ENCODE measurements around the gene SMCO1. TPM values are rescaled to one million over a fixed set of nuclear protein-coding genes. Genes with fewer than 3 reads are reported as not detected.
"Not testable (repeated sequence)": the region's sequence is repeated elsewhere in the genome, so short reads cannot be mapped to it uniquely, and the experiment has no call there.

SMCO1 gene
- total and polyA plus RNA-seq, 2 donors = 0.02 TPM; not detected in 1

- H3K27me3 ChIP-seq (ENCODE audit: control insufficient read depth in 2 of 2, insufficient read depth in 1 of 2, low read length in 1 of 2); H3K36me3 ChIP-seq (ENCODE audit: control insufficient read depth in 2 of 2, insufficient read depth in 2 of 2, low read length in 1 of 2); H3K4me1 ChIP-seq (ENCODE audit: control insufficient read depth in 2 of 2, insufficient read depth in 2 of 2, low read length in 2 of 2); H3K9me3 ChIP-seq (ENCODE audit: control insufficient read depth in 2 of 2, insufficient read depth in 1 of 2, low read length in 1 of 2); DNase-seq (ENCODE audit: low read depth in 6 of 9, low spot score in 9 of 9); H3K27ac ChIP-seq (ENCODE audit: low read depth in 1 of 2, low read length in 1 of 2); H3K4me3 ChIP-seq (ENCODE audit: low read length in 2 of 2): not testable (repeated sequence)
- WGBS = 89% methylated on average over 3 of the region's 3 CpGs
Measured at GRCh38 chr3:196550172-196550571, 35.0 kb upstream of the SMCO1 start.

- not testable (repeated sequence) for H3K4me3 ChIP-seq (ENCODE audit: low read length in 2 of 2); H3K4me1 ChIP-seq (ENCODE audit: control insufficient read depth in 2 of 2, insufficient read depth in 2 of 2, low read length in 2 of 2); H3K9me3 ChIP-seq (ENCODE audit: control insufficient read depth in 2 of 2, insufficient read depth in 1 of 2, low read length in 1 of 2); H3K36me3 ChIP-seq (ENCODE audit: control insufficient read depth in 2 of 2, insufficient read depth in 2 of 2, low read length in 1 of 2); H3K27me3 ChIP-seq (ENCODE audit: control insufficient read depth in 2 of 2, insufficient read depth in 1 of 2, low read length in 1 of 2); DNase-seq (ENCODE audit: low read depth in 6 of 9, low spot score in 9 of 9); H3K27ac ChIP-seq (ENCODE audit: low read depth in 1 of 2, low read length in 1 of 2)
- 97% methylated on average over 1 of the region's 1 CpG for WGBS
Measured at GRCh38 chr3:196549312-196549711, 34.2 kb upstream of the SMCO1 start.

- Histone ChIP-seq H3K27ac (ENCODE audit: low read depth in 1 of 2, low read length in 1 of 2) (no peak overlapping the region), H3K9me3 (ENCODE audit: control insufficient read depth in 2 of 2, insufficient read depth in 1 of 2, low read length in 1 of 2) (peaks cover 0 to 8% of the 10 kb centered on the region in 2 donors), H3K36me3 (ENCODE audit: control insufficient read depth in 2 of 2, insufficient read depth in 2 of 2, low read length in 1 of 2) (no peaks in the 10 kb centered on the region), H3K4me1 (ENCODE audit: control insufficient read depth in 2 of 2, insufficient read depth in 2 of 2, low read length in 2 of 2) (no peaks in the 10 kb centered on the region), H3K4me3 (ENCODE audit: low read length in 2 of 2) (no peak overlapping the region), H3K27me3 (ENCODE audit: control insufficient read depth in 2 of 2, insufficient read depth in 1 of 2, low read length in 1 of 2) (no peaks in the 10 kb centered on the region)
- WGBS = 100% methylated on average over 2 of the region's 2 CpGs
- no peak for DNase-seq (ENCODE audit: low read depth in 6 of 9, low spot score in 9 of 9)
Measured at GRCh38 chr3:196547067-196547466, 31.9 kb upstream of the SMCO1 start.

- H3K4me1 ChIP-seq (ENCODE audit: control insufficient read depth in 2 of 2, insufficient read depth in 2 of 2, low read length in 2 of 2) = no peaks in the 10 kb centered on the region
- DNase-seq (ENCODE audit: low read depth in 6 of 9, low spot score in 9 of 9) = no peak
- H3K27ac ChIP-seq (ENCODE audit: low read depth in 1 of 2, low read length in 1 of 2) = no peak overlapping the region
- no peaks in the 10 kb centered on the region for H3K27me3 ChIP-seq (ENCODE audit: control insufficient read depth in 2 of 2, insufficient read depth in 1 of 2, low read length in 1 of 2)
- no peak overlapping the region for H3K4me3 ChIP-seq (ENCODE audit: low read length in 2 of 2)
- no peaks in the 10 kb centered on the region for H3K36me3 ChIP-seq (ENCODE audit: control insufficient read depth in 2 of 2, insufficient read depth in 2 of 2, low read length in 1 of 2)
- 95% methylated on average over 5 of the region's 5 CpGs for WGBS
- H3K9me3 ChIP-seq (ENCODE audit: control insufficient read depth in 2 of 2, insufficient read depth in 1 of 2, low read length in 1 of 2) = peaks cover 0 to 8% of the 10 kb centered on the region in 2 donors
Measured at GRCh38 chr3:196546537-196546936, 31.4 kb upstream of the SMCO1 start.

GRCh38 chr3:196544491-196544992, 29.4 kb upstream of the SMCO1 start:
- Histone ChIP-seq H3K27ac (ENCODE audit: low read depth in 1 of 2, low read length in 1 of 2) (no peak overlapping the region), H3K4me3 (ENCODE audit: low read length in 2 of 2) (no peak overlapping the region), H3K9me3 (ENCODE audit: control insufficient read depth in 2 of 2, insufficient read depth in 1 of 2, low read length in 1 of 2) (peaks cover 0 to 6% of the 10 kb centered on the region in 2 donors), H3K27me3 (ENCODE audit: control insufficient read depth in 2 of 2, insufficient read depth in 1 of 2, low read length in 1 of 2) (no peaks in the 10 kb centered on the region), H3K36me3 (ENCODE audit: control insufficient read depth in 2 of 2, insufficient read depth in 2 of 2, low read length in 1 of 2) (no peaks in the 10 kb centered on the region), H3K4me1 (ENCODE audit: control insufficient read depth in 2 of 2, insufficient read depth in 2 of 2, low read length in 2 of 2) (no peaks in the 10 kb centered on the region)
- WGBS = 98% methylated on average over 2 of the region's 2 CpGs
- no peak for DNase-seq (ENCODE audit: low read depth in 6 of 9, low spot score in 9 of 9)

- no peak for DNase-seq (ENCODE audit: low read depth in 6 of 9, low spot score in 9 of 9)
- Histone ChIP-seq H3K27ac (ENCODE audit: low read depth in 1 of 2, low read length in 1 of 2) (no peak overlapping the region), H3K27me3 (ENCODE audit: control insufficient read depth in 2 of 2, insufficient read depth in 1 of 2, low read length in 1 of 2) (no peaks in the 10 kb centered on the region), H3K9me3 (ENCODE audit: control insufficient read depth in 2 of 2, insufficient read depth in 1 of 2, low read length in 1 of 2) (no peaks in the 10 kb centered on the region), H3K4me3 (ENCODE audit: low read length in 2 of 2) (no peak overlapping the region), H3K36me3 (ENCODE audit: control insufficient read depth in 2 of 2, insufficient read depth in 2 of 2, low read length in 1 of 2) (no peaks in the 10 kb centered on the region), H3K4me1 (ENCODE audit: control insufficient read depth in 2 of 2, insufficient read depth in 2 of 2, low read length in 2 of 2) (no peaks in the 10 kb centered on the region)
- 98% methylated on average over 6 of the region's 6 CpGs for WGBS
Measured at GRCh38 chr3:196541684-196542445, 26.7 kb upstream of the SMCO1 start.

GRCh38 chr3:196537319-196537984, 22.3 kb upstream of the SMCO1 start:
- DNase-seq (ENCODE audit: low read depth in 6 of 9, low spot score in 9 of 9) = peak in 4 of 9 donors; percentile 31 to 57 (median 42)
- H3K27me3 ChIP-seq (ENCODE audit: control insufficient read depth in 2 of 2, insufficient read depth in 1 of 2, low read length in 1 of 2) = no peaks in the 10 kb centered on the region
- H3K36me3 ChIP-seq (ENCODE audit: control insufficient read depth in 2 of 2, insufficient read depth in 2 of 2, low read length in 1 of 2) = no peaks in the 10 kb centered on the region
- H3K27ac ChIP-seq (ENCODE audit: low read depth in 1 of 2, low read length in 1 of 2) = no peak overlapping the region
- H3K9me3 ChIP-seq (ENCODE audit: control insufficient read depth in 2 of 2, insufficient read depth in 1 of 2, low read length in 1 of 2) = no peaks in the 10 kb centered on the region
- no peaks in the 10 kb centered on the region for H3K4me1 ChIP-seq (ENCODE audit: control insufficient read depth in 2 of 2, insufficient read depth in 2 of 2, low read length in 2 of 2)
- 52% methylated on average over 18 of the region's 18 CpGs for WGBS
- H3K4me3 ChIP-seq (ENCODE audit: low read length in 2 of 2) = no peak overlapping the region

GRCh38 chr3:196533260-196533681, 18.1 kb upstream of the SMCO1 start:
- H3K4me3 ChIP-seq (ENCODE audit: low read length in 2 of 2) = no peak overlapping the region
- H3K36me3 ChIP-seq (ENCODE audit: control insufficient read depth in 2 of 2, insufficient read depth in 2 of 2, low read length in 1 of 2) = no peaks in the 10 kb centered on the region
- peaks cover 0 to 3% of the 10 kb centered on the region in 2 donors for H3K27me3 ChIP-seq (ENCODE audit: control insufficient read depth in 2 of 2, insufficient read depth in 1 of 2, low read length in 1 of 2)
- no peak overlapping the region for H3K27ac ChIP-seq (ENCODE audit: low read depth in 1 of 2, low read length in 1 of 2)
- no peak for DNase-seq (ENCODE audit: low read depth in 6 of 9, low spot score in 9 of 9)
- H3K9me3 ChIP-seq (ENCODE audit: control insufficient read depth in 2 of 2, insufficient read depth in 1 of 2, low read length in 1 of 2) = no peaks in the 10 kb centered on the region
- 81% methylated on average over 14 of the region's 14 CpGs for WGBS
- H3K4me1 ChIP-seq (ENCODE audit: control insufficient read depth in 2 of 2, insufficient read depth in 2 of 2, low read length in 2 of 2) = peaks cover 0 to 9% of the 10 kb centered on the region in 2 donors

- no peak overlapping the region for H3K4me3 ChIP-seq (ENCODE audit: low read length in 2 of 2)
- H3K36me3 ChIP-seq (ENCODE audit: control insufficient read depth in 2 of 2, insufficient read depth in 2 of 2, low read length in 1 of 2) = no peaks in the 10 kb centered on the region
- DNase-seq (ENCODE audit: low read depth in 6 of 9, low spot score in 9 of 9) = no peak
- peaks cover 0 to 19% of the 10 kb centered on the region in 2 donors for H3K4me1 ChIP-seq (ENCODE audit: control insufficient read depth in 2 of 2, insufficient read depth in 2 of 2, low read length in 2 of 2)
- 99% methylated on average over 4 of the region's 4 CpGs for WGBS
- H3K27me3 ChIP-seq (ENCODE audit: control insufficient read depth in 2 of 2, insufficient read depth in 1 of 2, low read length in 1 of 2) = peaks cover 0 to 3% of the 10 kb centered on the region in 2 donors
- no peak overlapping the region for H3K27ac ChIP-seq (ENCODE audit: low read depth in 1 of 2, low read length in 1 of 2)
- H3K9me3 ChIP-seq (ENCODE audit: control insufficient read depth in 2 of 2, insufficient read depth in 1 of 2, low read length in 1 of 2) = no peaks in the 10 kb centered on the region
Measured at GRCh38 chr3:196531418-196531817, 16.3 kb upstream of the SMCO1 start.

Data from thymus (tissue), 11 donors.